HG02678 (cell line): ENCODE measurements around the gene SPINK8.
"Not testable (repeated sequence)": the region's sequence is repeated elsewhere in the genome, so short reads cannot be mapped to it uniquely, and the experiment has no call there.

Experiments
- ATAC-seq: cut with Tn5 transposase; IDR thresholded peaks from one replicate; pipeline ENCODE4 v1.9.1; 2021; ENCODE audit warnings: mild to moderate bottlenecking, moderate library complexity; ENCODE audit not compliant: unreplicated experiment

Gene SPINK8

DNA sequence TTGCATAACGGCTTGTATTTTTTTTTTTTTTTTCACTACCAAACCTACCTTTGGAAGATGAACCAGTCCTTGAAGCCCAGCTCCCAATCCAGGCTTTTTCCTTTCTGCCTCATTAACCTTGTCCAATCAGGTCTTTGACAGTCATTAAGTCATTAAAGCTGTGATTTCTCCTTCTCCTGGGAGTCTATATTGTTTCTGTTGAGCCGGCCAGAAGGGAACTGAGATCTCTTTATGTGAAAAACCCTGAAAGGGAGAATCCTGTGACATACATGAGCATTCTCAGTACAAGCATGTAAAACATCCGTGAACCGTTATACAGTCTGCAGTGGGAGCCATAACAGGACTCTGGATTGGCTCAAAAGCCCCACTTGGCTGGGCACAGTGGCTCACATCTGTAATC lies 52.6 kb downstream of the SPINK8 start:
- no peak for ATAC-seq

DNA sequence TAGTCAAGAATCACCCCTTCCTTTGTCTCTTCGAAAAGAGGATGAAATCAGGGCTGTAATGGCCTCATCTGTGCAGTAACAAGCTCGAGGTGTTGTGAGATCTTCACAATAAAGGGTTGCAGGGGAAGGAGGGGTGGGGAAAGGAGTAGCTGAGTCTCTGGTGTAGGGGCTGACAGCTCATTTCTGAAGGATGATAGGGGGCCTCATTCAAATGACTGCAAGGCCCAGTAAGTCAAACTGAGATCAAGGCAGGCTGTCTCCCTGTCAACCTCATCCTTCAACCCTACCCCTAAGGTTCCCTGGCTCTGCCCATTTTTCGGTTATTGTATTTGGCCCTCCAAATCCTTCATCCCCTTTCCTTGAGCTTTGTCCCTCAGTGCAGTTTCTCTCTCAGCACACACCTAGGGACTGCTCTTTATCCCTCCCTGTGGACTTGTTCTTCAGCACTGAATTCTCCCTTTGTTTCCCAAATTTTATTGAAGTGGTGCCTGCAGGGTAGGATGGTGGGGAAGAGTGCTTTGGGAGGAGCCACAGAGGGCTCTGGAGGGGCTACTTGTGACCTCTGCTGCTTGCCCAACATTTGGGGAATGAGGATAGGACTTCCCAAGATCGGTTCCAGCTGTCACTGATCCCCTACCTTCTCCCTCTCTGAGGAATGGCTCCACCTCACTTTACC lies 54.4 kb downstream of the SPINK8 start:
- no peak for ATAC-seq

DNA sequence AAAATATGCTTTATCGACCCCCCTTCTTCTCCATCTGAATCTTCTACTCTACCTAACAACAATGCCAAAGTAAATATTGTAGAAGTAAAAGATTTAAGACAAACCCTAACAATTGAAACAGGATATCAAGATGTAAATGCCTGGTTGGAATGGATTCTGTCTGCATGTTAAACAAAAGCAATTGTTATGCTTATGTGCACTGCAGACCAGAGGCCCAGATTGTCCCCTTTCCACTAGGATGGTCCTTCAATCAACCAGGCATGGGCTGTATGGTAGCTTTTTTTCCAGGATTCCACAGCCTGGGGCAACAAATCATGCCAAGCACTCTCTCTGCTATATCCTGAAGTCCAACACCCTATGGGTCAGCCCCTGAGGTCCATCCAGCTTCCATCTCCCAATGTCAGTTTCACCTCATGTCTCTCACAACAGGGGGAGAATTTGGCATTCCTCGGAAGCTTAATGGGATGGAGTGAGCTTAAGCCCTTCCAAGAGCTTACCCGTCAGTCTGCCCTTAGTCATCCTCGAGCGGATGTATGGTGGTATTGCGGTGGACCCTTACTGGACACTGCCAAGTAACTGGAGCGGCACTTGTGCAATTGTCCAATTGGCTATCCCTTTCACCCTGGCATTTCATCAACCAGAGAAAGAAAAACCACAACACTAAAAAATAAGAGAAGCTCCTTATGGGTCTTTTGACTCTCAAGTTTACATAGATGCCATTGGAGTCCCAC lies 56.4 kb downstream of the SPINK8 start:
- ATAC-seq, result no peak

DNA sequence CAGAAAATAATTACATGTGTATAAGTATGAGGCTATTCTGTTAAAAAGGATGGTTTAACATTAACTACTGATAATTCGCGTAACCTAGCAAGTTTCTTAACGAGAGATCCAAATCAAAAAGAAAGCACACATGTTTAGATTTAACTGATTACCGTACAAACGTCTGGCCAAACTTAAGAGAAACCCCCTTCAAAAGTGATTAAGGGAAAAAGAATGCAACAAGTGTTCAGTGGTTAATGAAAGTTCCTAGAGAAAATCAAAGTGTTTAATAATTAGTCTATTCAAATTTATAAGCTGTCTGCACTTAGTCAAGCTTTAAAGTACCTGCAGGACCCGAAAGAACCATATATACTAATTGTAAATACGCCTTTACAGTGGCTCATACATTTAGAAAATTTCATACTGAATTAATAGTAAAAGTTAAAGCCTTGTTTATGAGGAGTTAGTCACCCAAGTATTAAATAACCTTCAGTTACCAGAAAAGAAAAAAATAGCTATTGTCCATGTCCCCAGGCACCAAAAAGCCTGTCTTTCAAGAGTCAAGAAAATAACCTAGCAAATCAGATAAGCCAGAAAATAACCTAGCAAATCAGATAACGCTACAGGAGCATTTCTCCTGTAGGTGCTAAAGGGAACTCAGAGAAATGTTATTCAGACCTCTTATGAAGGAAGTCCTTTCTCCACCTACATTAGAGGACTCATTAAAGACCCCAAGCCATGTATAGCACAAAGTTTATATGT lies 58.0 kb downstream of the SPINK8 start:
- no peak for ATAC-seq

DNA sequence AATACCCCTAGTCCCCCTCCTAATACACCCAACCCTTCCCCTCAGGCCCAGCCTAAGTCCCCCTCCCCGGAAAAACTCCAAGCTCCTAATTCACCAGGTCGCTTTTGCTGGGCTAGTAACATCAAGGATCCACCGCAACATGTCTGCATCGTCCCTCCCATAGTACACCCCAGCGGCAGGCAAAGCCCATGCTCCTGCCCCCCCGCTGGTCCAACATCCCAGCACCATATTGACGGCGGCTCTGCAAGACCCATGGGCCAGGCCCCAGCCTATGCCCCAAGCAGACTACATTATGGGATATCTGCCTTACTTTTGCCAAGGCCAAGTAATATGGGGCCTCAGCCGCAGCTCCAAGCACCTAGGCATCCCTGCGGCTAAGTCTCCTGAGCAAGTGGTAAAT lies 59.0 kb downstream of the SPINK8 start:
- no peak for ATAC-seq

DNA sequence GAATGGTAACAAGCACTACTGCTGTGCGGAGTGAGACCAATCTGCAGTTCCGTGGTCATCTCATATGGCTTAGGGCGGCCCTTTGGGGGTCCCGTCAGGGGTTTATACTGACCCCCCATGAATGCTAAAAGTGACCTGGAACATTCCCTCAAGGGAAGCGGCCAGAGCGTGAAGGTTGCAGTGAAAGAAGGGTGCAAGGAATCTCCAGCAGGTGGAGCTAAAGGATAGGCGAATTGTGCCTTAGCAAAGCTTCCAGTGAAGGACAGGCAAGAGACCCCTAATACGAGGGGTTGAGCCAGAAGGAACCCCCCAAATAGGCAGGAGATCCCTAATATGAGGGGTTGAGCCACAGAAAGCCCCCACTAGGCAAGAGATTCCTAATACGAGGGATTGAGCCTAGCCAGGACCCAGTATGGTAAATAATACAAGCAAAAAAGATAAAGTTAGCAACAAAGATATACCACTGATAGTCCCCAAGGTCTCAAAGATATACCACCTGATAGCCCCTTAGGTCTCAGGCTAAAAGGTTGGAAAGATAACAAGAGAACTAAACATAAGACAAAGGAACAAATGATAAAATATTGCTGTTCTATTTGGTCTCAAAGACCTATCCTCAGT lies 59.8 kb downstream of the SPINK8 start:
- ATAC-seq, result no peak

DNA sequence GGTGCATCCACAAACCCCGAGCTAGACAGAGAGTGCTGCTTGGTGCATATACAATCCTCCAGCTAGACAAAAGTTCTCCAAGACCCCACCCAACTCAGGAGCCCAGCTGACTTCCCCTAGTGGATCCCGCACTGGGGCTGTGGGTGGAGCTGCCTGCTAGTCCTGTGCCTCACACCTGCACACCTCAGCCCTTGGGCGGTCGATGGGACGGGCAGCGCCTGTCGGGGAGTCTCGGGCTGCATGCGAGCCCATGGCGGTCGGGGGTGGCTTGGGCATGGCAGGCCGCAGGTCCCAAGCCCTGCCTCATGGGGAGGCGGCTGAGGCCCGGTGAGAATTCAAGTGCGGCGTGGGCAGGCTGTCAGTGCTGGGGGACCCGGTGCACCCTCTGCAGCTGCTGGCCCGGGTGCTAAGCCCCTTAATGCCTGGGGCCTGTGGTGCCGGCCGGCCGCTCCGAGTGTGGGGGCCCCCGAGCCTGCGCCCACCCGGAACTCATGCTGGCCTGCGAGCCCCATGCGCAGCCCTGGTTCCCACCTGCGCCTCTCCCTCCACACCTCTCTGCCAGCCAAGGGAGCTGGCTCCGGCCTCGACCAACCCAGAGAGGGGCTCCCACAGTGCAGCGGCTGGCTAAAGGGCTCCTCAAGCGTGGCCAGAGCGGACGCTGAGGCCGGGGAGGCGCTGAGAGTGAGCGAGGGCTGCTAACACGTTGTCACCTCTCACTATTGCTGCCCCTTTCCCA lies 61.5 kb downstream of the SPINK8 start:
- no peak for ATAC-seq

DNA sequence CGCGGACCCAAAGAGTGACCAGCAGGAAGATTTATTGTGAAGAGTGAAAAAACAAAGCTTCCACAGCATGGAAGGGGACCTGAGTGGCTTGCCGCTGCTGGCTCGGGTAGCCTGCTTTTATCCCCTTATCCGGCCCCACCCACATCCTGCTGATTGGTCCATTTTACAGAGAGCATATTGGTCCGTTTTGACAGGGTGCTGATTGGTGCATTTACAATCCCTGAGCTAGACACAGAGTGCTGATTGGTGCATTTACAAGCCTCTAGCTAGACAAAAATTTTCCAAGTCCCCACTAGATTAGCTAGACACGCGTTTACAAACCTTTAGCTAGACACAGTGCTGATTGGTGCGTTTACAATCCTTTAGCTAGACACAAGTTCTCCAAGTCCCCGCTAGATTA lies 62.2 kb downstream of the SPINK8 start:
- ATAC-seq, result not testable (repeated sequence)

DNA sequence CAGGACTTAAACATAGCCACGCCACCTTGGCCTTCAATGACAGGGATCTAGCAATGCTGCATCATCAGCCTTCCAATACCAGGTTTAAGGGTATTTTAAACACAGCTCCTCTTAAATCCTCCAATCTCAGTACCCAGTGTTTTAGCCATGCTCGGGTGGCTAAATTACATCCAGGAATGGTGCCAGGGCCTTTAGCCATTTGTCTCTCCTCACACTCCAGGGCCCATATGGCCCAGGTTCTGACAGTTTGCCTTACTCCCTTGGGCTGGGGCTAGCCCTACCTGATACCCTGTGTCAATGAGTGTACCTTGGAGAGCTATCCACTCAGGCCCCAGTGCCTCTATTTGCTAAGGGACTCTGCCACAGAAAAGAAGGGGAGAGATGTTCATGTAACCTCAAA lies 63.2 kb downstream of the SPINK8 start:
- no peak for ATAC-seq

DNA sequence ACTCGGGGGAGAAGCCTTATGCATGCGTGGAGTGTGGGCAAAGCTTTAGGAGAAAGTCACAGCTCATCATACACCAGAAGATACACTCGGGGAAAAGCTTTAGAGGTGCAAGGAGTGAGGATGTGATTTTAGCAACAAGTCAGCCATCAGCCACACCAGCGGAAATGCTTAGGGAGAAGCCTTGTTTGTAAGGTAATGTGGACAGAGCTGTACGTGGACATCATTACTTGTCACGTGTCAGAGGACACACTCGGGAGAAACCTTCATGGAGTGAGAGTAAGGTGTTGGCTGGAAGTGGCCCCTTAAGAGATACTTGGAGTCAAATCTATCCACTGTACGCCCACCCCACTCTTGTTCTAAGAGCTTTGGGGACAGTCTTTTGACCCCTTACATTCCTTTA lies 63.9 kb downstream of the SPINK8 start:
- no peak for ATAC-seq

DNA sequence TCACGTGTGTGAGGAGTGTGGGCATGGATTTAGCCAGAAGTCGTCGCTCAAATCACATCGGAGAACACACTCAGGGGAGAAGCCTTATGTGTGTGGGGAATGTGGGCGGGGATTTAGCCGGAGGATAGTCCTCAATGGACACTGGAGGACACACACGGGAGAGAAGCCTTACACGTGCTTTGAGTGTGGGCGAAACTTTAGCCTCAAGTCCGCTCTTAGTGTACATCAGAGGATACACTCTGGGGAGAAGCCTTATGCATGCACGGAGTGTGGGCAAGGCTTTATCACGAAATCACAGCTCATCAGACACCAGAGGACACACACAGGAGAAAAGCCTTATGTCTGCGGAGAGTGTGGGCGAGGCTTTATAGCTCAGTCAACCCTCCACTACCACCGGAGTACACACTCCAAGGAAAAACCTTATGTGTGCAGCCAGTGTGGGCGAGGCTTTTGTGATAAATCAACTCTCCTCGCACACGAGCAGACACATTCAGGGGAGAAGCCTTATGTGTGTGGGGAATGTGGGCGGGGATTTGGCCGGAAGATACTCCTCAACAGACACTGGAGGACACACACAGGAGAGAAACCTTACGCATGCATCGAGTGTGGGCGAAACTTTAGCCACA lies 64.4 kb downstream of the SPINK8 start:
- no peak for ATAC-seq

DNA sequence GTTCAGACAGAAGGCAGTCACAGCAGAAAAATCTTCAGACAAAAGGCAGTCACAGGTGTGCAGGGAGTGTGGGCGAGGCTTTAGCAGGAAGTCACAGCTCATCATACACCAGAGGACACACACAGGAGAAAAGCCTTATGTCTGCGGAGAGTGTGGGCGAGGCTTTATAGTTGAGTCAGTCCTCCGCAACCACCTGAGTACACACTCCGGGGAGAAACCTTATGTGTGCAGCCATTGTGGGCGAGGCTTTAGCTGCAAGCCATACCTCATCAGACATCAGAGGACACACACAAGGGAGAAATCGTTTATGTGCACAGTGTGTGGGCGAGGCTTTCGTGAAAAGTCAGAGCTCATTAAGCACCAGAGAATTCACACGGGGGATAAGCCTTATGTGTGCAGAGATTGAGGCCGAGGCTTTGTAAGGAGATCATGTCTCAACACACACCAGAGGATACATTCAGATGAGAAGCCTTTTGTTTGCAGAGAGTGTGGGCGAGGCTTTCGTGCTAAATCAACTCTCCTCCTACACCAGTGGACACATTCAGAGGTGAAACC lies 65.0 kb downstream of the SPINK8 start:
- ATAC-seq, result no peak

DNA sequence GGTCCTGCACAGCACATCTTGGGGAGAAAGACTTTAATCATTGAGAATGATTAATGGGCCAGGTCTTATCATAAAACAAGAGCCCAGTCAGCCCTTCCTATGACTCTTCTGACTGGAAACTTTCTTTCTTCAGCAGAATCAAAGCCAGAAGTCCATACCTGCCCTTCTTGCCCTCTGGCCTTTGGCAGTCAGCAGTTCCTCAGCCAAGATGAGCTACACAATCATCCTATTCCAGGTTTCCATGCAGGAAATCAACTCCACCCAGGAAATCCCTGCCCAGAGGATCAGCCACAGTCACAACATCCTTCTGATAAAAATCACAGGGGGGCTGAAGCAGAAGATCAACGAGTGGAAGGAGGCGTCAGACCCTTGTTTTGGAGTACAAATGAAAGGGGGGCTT lies 65.7 kb downstream of the SPINK8 start:
- no peak for ATAC-seq

DNA sequence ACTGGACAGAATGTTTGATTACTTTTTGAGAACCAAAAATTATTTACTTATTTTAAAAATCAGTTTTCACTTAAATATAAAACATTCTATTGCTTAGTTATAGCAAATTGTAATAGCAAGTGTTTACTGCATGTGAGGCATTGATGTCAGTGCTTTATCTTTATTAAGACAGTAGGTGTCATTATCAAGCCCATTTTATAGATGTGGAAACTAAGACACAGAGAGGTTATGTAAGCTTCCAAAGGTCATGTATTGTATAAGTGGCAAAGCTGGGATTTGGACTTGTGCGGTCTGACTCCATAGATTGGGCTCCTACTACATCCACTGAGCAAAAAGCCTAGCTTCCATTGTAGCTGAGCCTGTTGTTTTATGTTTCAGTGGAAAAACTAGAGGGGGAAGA lies 74.9 kb downstream of the SPINK8 start:
- ATAC-seq, result no peak
